IPS-18a (cell line): Measurements from ENCODE around the gene ZNF71.

ENCODE experiments used
- H3K27ac ChIP-seq: one replicate; pipeline ENCODE4 v1.5.1; 2013; ENCODE audit warnings: low read length
- H3K27me3 ChIP-seq: one replicate; pipeline ENCODE4 v1.6.1; 2013; ENCODE audit warnings: mild to moderate bottlenecking, low read length; ENCODE audit not compliant: control insufficient read depth, insufficient read depth
- H3K36me3 ChIP-seq: one replicate; pipeline ENCODE4 v1.6.1; 2013; ENCODE audit warnings: low read depth, low read length; ENCODE audit not compliant: control insufficient read depth
- H3K4me1 ChIP-seq: one replicate; pipeline ENCODE4 v1.6.1; 2013; ENCODE audit warnings: low read depth, low read length; ENCODE audit not compliant: control insufficient read depth
- H3K4me3 ChIP-seq: one replicate; pipeline ENCODE4 v1.5.1; 2013; ENCODE audit warnings: low read length
- H3K9ac ChIP-seq: one replicate; pipeline ENCODE4 v1.6.1; 2013; ENCODE audit warnings: mild to moderate bottlenecking, low read length, moderate library complexity
- H3K9me3 ChIP-seq: one replicate; pipeline ENCODE4 v1.6.1; 2013; ENCODE audit warnings: low read depth, low read length; ENCODE audit not compliant: control insufficient read depth

The ZNF71 gene

DNA sequence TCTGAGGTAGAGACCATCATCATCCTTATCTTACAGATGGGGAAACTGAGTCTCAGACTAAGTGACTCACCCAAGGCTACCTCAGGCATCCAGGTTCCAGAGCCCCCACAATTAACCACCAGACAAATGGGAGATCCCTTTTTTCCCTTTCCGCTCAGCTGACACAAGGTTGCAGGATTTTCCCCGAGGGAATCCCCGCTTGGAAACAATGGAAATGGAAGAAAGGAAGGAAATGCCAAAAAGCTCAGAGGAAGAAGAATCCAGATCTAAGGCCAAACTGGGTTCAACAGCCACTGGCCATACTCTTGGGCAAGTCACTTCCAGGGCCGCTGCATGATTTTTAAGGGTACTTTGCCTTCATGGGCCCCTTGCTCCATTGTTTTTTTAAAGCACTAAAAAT is 1.6 kb downstream of the ZNF71 start:
- H3K9ac ChIP-seq: no peak overlapping the region

DNA sequence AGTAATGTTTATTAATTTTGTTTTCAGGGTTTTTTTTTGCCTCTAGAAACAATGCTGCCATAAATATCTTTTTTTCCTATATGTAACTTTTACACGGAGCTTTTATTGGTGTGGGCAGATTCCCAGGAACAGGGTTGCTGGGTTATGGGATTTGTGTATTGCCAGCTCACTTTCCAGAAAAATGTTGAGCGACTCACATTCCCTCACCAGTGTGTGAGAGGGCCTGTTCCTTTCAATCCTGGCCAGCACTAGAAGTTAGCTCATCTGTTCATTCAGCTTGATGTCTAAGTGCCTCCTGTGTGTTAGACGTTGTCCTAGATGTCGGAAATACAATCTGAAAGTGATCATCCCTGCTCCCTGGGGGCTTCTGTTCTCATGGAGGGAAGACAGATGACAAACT is 2.6 kb downstream of the ZNF71 start:
- Histone ChIP-seq H3K9ac (no peak overlapping the region), H3K36me3 (peaks cover 6% of the 10 kb centered on the region), H3K4me1 (no peaks in the 10 kb centered on the region)

More for the DNA sequence above, 1.6 kb downstream of the ZNF71 start:
- peaks cover 7% of the 10 kb centered on the region for H3K9me3 ChIP-seq
- H3K4me1 ChIP-seq: no peaks in the 10 kb centered on the region
- H3K4me3 ChIP-seq: no peak overlapping the region
- no peak overlapping the region for H3K27ac ChIP-seq
- peaks cover 6% of the 10 kb centered on the region for H3K36me3 ChIP-seq
- no peaks in the 10 kb centered on the region for H3K27me3 ChIP-seq

DNA sequence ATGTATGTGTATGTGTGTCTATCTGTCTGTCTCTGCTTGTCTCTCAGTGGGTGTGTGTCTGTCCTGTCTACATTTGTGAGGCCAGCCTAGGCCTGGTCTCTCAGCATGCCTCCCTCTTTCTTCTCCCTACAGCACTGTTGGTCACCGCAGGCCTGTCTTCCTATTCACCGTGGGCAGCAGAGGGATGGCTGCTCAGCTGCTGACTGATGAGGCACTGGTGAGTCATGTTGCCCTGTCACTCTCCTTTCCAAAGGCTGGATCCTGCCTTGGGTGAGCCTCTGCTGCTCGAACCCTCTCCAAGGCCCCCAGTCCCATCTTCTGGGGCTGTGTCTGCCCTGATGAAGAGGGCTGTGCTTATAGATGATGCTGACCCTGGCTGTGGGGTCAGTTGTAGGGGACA is 6.3 kb downstream of the ZNF71 start:
- H3K36me3 ChIP-seq: peaks cover 6% of the 10 kb centered on the region
- peaks cover 26% of the 10 kb centered on the region for H3K9me3 ChIP-seq
- H3K4me3 ChIP-seq: no peak overlapping the region
- H3K27ac ChIP-seq: no peak overlapping the region
- no peaks in the 10 kb centered on the region for H3K27me3 ChIP-seq
- no peaks in the 10 kb centered on the region for H3K4me1 ChIP-seq
- H3K9ac ChIP-seq: no peak overlapping the region

More for the DNA sequence above, 2.6 kb downstream of the ZNF71 start:
- peaks cover 15% of the 10 kb centered on the region for H3K9me3 ChIP-seq
- H3K27ac ChIP-seq: no peak overlapping the region
- H3K4me3 ChIP-seq: no peak overlapping the region
- no peaks in the 10 kb centered on the region for H3K27me3 ChIP-seq

DNA sequence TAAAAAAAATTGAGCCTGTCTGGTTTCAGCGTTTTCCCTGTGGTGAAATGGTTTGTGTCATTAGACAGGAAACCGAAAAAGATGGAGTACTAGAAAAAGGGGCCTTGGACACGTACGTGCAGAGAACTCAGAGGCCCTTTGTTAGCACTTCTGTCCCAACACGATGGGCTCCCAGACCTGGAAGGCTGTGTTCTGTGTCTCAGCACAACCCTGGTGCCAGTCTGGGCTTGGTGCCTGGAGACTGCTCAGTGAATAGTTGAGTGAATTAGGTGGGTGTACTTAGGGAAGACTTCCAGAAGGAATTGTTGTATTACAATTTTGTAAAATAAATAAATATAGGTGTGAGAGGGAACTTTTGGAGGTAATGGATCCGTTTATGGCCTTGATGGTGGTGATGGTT is 8.7 kb downstream of the ZNF71 start:
- Histone ChIP-seq H3K36me3 (peaks cover 6% of the 10 kb centered on the region), H3K9me3 (peaks cover 49% of the 10 kb centered on the region), H3K4me3 (no peak overlapping the region), H3K4me1 (no peaks in the 10 kb centered on the region), H3K9ac (no peak overlapping the region), H3K27me3 (no peaks in the 10 kb centered on the region), H3K27ac (no peak overlapping the region)

DNA sequence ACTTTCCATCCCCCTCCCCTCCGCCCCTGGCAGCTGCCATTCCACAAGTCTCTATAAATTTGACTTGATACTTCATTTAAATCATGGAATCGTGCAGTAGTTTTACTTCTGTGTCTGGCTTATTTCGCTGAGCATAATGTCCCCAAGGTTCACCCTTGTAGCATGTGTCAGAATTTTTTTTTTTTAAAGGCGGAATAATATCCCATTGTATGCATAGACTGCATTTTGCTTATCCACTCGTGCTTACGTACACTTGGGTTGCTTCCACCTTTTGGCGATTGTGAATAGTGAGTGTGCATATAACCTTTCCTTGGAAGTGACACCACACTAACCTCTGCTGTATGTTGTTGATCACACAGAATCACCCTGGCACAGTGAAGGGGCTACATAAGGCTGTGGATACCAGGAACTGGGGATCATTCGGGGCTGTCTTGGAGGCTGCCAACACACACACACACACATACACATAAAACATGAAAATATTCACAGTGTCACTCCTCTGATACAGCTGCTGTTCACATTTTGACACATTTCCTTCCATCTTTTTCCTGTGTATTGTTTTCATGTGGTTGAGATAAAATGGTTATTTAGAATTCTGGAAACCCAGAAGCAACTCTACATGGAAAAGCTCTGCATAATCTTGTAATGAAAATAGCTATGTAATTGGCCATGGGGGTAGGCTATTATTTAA is 13.3 kb downstream of the ZNF71 start:
- no peaks in the 10 kb centered on the region for H3K27me3 ChIP-seq
- H3K9me3 ChIP-seq: peaks cover 64% of the 10 kb centered on the region
- no peaks in the 10 kb centered on the region for H3K36me3 ChIP-seq
- H3K4me1 ChIP-seq: no peaks in the 10 kb centered on the region
- H3K4me3 ChIP-seq: no peak overlapping the region
- H3K27ac ChIP-seq: no peak overlapping the region
- H3K9ac ChIP-seq: no peak overlapping the region

DNA sequence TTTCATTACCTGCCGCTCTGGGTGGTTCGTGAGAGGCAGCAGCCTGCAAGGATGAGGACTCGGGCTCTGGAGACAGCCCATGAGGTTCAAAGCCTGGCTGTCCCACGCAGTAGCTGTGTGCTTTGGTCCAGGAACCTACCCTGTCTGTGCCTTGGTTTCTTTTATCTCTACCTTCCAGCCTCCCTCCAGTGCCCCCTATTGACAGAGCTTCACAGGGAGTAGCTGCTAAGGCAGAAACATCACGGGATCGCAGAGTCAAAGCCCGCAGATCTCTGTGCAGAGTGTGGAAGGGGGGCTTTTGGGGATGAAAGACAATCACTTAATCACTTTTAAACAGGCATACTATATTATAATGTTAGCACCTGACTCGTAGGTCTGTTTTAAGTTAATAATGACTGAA is 16.2 kb downstream of the ZNF71 start:
- Histone ChIP-seq H3K27ac (no peak overlapping the region), H3K4me3 (no peak overlapping the region), H3K36me3 (no peaks in the 10 kb centered on the region), H3K9me3 (peaks cover 81% of the 10 kb centered on the region), H3K27me3 (no peaks in the 10 kb centered on the region), H3K9ac (no peak overlapping the region), H3K4me1 (no peaks in the 10 kb centered on the region)

DNA sequence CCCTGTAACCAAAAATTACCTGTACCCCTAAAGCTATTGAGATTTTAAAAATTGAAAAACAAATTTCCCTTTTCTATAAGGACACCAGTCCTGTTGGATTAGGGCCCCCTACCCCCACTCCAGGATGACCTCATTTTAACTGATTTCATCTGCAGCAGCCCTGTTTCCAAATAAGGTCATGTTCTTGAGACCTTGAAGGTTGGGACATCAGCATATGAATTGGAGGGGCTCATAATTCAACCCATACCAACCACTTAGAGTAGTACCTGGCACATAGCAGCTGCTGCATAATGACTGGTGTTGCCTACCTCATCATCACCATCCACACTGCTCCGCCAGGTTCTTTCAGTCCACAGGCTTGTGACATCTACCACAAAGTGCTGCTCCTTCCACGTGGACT is 17.6 kb downstream of the ZNF71 start:
- H3K9me3 ChIP-seq: peaks cover 83% of the 10 kb centered on the region
- no peaks in the 10 kb centered on the region for H3K36me3 ChIP-seq
- no peaks in the 10 kb centered on the region for H3K27me3 ChIP-seq
- H3K4me3 ChIP-seq: no peak overlapping the region
- H3K27ac ChIP-seq: no peak overlapping the region
- H3K4me1 ChIP-seq: no peaks in the 10 kb centered on the region
- no peak overlapping the region for H3K9ac ChIP-seq

DNA sequence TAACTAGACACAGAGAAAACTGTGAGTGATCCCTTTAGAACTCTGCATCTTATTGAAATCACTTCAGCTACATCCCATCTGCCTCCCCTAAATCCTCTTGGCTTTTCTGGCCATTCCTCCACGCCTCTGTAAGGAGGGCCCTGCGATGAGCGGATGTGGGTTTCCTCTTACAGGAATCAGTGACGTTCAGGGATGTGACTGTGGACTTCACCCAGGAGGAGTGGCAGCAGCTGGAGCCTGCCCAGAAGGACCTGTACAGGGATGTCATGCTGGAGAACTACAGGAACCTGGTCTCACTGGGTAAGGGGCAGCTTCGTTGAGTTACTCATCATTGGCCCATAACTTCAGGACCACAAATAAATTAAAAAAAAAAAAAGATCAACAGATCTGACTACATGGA is 18.5 kb downstream of the ZNF71 start:
- H3K4me1 ChIP-seq: no peaks in the 10 kb centered on the region
- H3K27me3 ChIP-seq: no peaks in the 10 kb centered on the region
- H3K36me3 ChIP-seq: no peaks in the 10 kb centered on the region
- H3K9ac ChIP-seq: no peak overlapping the region
- H3K27ac ChIP-seq: no peak overlapping the region
- peaks cover 82% of the 10 kb centered on the region for H3K9me3 ChIP-seq
- no peak overlapping the region for H3K4me3 ChIP-seq

DNA sequence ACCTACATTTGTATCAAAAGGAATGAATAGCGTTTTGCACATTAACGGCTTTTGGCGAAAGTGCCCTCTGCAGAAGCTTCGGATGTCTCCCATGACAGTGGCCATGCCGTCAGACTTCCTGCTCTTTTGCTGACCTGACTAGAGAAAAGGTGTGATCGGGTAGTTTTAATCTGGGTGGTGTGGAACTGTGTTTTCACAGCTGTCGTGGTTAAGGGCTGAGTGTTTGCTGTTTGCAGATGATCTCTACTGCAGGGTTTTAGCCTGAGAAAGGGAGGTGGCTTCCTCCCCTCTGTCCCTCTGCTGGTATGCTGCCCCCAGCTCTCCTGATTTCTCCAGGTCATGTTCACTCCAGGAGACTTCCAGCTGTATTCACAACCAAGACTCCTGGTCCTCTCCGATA is 22.4 kb downstream of the ZNF71 start:
- H3K9me3 ChIP-seq: peaks cover 80% of the 10 kb centered on the region

DNA sequence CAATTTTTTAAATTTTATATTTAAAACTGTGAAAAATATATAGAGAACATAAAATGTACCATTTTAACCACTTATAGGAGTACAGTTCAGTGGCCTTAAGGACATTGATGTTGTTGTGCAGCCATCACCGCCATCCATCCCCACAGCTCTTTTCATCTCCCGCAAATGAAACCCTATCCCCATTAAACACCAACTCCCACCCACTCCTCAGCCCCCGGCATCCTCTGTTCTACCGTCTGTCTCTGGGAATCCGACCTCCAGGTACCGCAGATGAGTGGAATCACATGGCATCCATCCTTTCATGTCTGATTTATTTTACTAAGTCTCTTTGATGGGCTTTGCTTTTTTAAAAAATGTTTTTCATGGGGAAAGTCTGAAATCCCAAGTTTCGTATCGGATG is 24.0 kb downstream of the ZNF71 start:
- Histone ChIP-seq H3K36me3 (peaks cover 7% of the 10 kb centered on the region), H3K27ac (no peak overlapping the region), H3K9ac (no peak overlapping the region), H3K27me3 (no peaks in the 10 kb centered on the region), H3K4me3 (no peak overlapping the region), H3K4me1 (no peaks in the 10 kb centered on the region), H3K9me3 (peaks cover 82% of the 10 kb centered on the region)

More for the DNA sequence above, 22.4 kb downstream of the ZNF71 start:
- no peak overlapping the region for H3K27ac ChIP-seq
- H3K27me3 ChIP-seq: no peaks in the 10 kb centered on the region
- peaks cover 7% of the 10 kb centered on the region for H3K36me3 ChIP-seq
- no peak overlapping the region for H3K4me3 ChIP-seq
- H3K4me1 ChIP-seq: no peaks in the 10 kb centered on the region
- H3K9ac ChIP-seq: no peak overlapping the region

DNA sequence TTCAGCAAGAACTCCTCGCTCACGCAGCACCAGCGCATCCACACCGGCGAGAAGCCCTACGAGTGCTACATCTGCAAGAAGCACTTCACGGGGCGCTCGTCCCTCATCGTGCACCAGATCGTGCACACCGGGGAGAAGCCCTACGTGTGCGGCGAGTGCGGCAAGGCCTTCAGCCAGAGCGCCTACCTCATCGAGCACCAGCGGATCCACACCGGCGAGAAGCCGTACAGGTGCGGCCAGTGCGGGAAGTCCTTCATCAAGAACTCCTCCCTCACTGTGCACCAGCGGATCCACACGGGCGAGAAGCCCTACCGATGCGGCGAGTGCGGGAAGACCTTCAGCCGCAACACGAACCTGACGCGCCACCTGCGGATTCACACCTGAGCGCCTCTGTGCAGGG is 27.3 kb downstream of the ZNF71 start:
- Histone ChIP-seq H3K4me1 (no peaks in the 10 kb centered on the region), H3K27ac (no peak overlapping the region), H3K4me3 (no peak overlapping the region), H3K9ac (no peak overlapping the region), H3K9me3 (peaks cover 70% of the 10 kb centered on the region), H3K27me3 (no peaks in the 10 kb centered on the region), H3K36me3 (peaks cover 7% of the 10 kb centered on the region)

DNA sequence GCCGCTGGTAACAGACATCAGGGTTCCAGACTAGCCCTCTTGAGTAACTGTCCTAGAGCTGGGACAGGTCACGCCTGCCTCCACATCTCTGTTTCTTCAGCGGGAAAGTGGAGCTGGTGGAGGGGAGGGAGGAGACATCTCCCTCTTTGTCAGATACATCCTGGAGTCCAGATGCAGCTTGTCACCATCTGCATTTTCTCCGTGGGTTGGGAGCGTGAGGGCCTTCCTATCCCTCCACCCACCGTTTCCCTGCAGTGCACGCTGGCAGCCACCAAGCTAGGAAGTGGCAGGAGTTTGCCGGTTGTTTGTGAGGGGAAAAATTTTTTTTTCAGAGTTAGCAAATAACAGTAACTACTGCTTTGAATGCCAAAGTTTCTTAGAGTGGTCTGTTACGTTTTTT is 27.9 kb downstream of the ZNF71 start:
- Histone ChIP-seq H3K9me3 (peaks cover 68% of the 10 kb centered on the region), H3K4me3 (no peak overlapping the region), H3K9ac (no peak overlapping the region), H3K36me3 (peaks cover 7% of the 10 kb centered on the region), H3K4me1 (no peaks in the 10 kb centered on the region), H3K27ac (no peak overlapping the region), H3K27me3 (no peaks in the 10 kb centered on the region)
